Naive thymus-derived CD4-positive, alpha-beta T cell (primary cell): ENCODE data around the gene GTPBP4. TPM values are rescaled to one million over a fixed set of nuclear protein-coding genes. Genes with fewer than 3 reads are reported as not detected.
A peak's percentile ranks its signal among the peaks of the same experiment; 100 is the strongest.

ENCODE experiments used
- ATAC-seq: fragments of 150-1000 bp; cut with Tn5 transposase; 2 replicates; pipeline ENCODE4 v1.10.0; 2021; ENCODE audit warnings: mild to moderate bottlenecking, moderate library complexity
- CTCF ChIA-PET: fragments of 350-600 bp; sonication (Branson Sonifier 250); formaldehyde crosslinking; loops from one replicate; lab custom pipeline; 2021; ENCODE audit warnings: antibody characterized with exemption; lab: Charles Lee
- POLR2A ChIA-PET: fragments of 350-600 bp; sonication (Branson Sonifier 250); formaldehyde crosslinking; loops from one replicate; lab custom pipeline; 2021; ENCODE audit warnings: antibody characterized with exemption, inconsistent platforms; lab: Charles Lee
- DNase-seq, 9 donors: peaks; one replicate each; pipeline versions ENCODE4 v3.0.0 to v3.0.0-alpha.2; 2020 to 2022; ENCODE audit warnings: mixed read lengths in 1 of 9
- H3K27ac ChIP-seq: one replicate; pipeline ENCODE4 v1.7.0; 2013; ENCODE audit warnings: mild to moderate bottlenecking, low read depth, low read length, moderate library complexity
- H3K27me3 ChIP-seq, 2 donors: one replicate each; pipeline ENCODE4 v1.7.0; 2013; ENCODE audit warnings: low read length in 2 of 2, mild to moderate bottlenecking in 2 of 2, moderate library complexity in 2 of 2; ENCODE audit not compliant: control insufficient read depth in 2 of 2, insufficient read depth in 2 of 2
- H3K36me3 ChIP-seq, 3 experiments: 1 replicate in 2 of 3; 2 replicates in 1 of 3; pipeline ENCODE4 v1.7.0; 2013; ENCODE audit warnings: low read length in 3 of 3, mild to moderate bottlenecking in 3 of 3, moderate library complexity in 1 of 3; ENCODE audit not compliant: insufficient read depth in 3 of 3, control insufficient read depth in 2 of 3
- H3K4me1 ChIP-seq, 2 donors: one replicate each; pipeline ENCODE4 v1.7.0; 2013; ENCODE audit warnings: low read length in 2 of 2, mild to moderate bottlenecking in 2 of 2, moderate library complexity in 1 of 2; ENCODE audit not compliant: control insufficient read depth in 2 of 2, insufficient read depth in 2 of 2
- H3K4me3 ChIP-seq: 2 replicates; pipeline ENCODE4 v1.7.0; 2013; ENCODE audit warnings: mild to moderate bottlenecking, low read length
- H3K9me3 ChIP-seq, 3 experiments: 1 replicate in 2 of 3; 2 replicates in 1 of 3; pipeline ENCODE4 v1.7.0; 2013; ENCODE audit warnings: low read length in 3 of 3; ENCODE audit not compliant: control insufficient read depth in 2 of 3
- H3K27ac Mint-ChIP-seq, 9 donors: one replicate each; pipeline ENCODE4 v1.8.0; 2020 to 2022; ENCODE audit warnings: mixed read lengths in 9 of 9, mild to moderate bottlenecking in 8 of 9, moderate library complexity in 5 of 9, inconsistent platforms in 2 of 9
- H3K27me3 Mint-ChIP-seq, 5 donors: one replicate each; pipeline ENCODE4 v1.8.0; 2021 to 2022; ENCODE audit warnings: mixed read lengths in 5 of 5, mild to moderate bottlenecking in 1 of 5
- H3K36me3 Mint-ChIP-seq, 5 donors: one replicate each; pipeline ENCODE4 v1.8.0; 2020 to 2022; ENCODE audit warnings: mixed read lengths in 5 of 5, mild to moderate bottlenecking in 3 of 5, inconsistent platforms in 1 of 5
- H3K4me1 Mint-ChIP-seq, 7 donors: one replicate each; pipeline ENCODE4 v1.8.0; 2020 to 2022; ENCODE audit warnings: mixed read lengths in 7 of 7, mild to moderate bottlenecking in 3 of 7, inconsistent platforms in 1 of 7
- H3K4me3 Mint-ChIP-seq, 10 donors: one replicate each; pipeline ENCODE4 v1.8.0; 2020 to 2022; ENCODE audit warnings: mild to moderate bottlenecking in 10 of 10, mixed read lengths in 10 of 10, moderate library complexity in 6 of 10, inconsistent platforms in 2 of 10
- H3K9me3 Mint-ChIP-seq, 11 donors: one replicate each; pipeline ENCODE4 v1.8.0; 2020 to 2022; ENCODE audit warnings: mixed read lengths in 11 of 11, mild to moderate bottlenecking in 4 of 11, inconsistent platforms in 1 of 11, moderate library complexity in 1 of 11
- intact Hi-C, 2 donors: fragments of 100-400 bp; cut with micrococcal nuclease; formaldehyde crosslinking; loops; one replicate each; pipeline ENCODE4 v1.15.1; 2023
- polyA plus RNA-seq, 2 donors: library from polyadenylated mRNA; unstranded; fragments of 300-500 nt; fragmentation: Illumina TruSeq; gene quantifications; one replicate each; pipeline ENCODE4 v1.2.3, GENCODE V29; 2021
- total RNA-seq, 6 experiments: library from RNA in 5 of 6; stranded (reverse) in 5 of 6; gene quantifications; 1 replicate in 5 of 6; 2 replicates in 1 of 6; pipeline ENCODE4 v1.2.3 and lab custom pipeline; 2021 to 2026

Gene GTPBP4
- total and polyA plus RNA-seq, 7 experiments from 2014 or later: 17.4 to 81.8 (median 42.2) TPM

- ATAC-seq: no peak
- H3K27me3 Mint-ChIP-seq: no peaks in the 10 kb centered on the region
- peaks cover 16 to 61% (median 27%) of the 10 kb centered on the region in 3 experiments for H3K36me3 ChIP-seq
- peaks cover 0 to 2% (median 0%) of the 10 kb centered on the region in 11 donors for H3K9me3 Mint-ChIP-seq
- H3K27ac ChIP-seq: no peak overlapping the region
- no peaks in the 10 kb centered on the region for H3K9me3 ChIP-seq
- CTCF ChIA-PET: no interaction called here
- DNase-seq: peak in 1 of 9 donors; percentile 4
- H3K27ac Mint-ChIP-seq: no peak overlapping the region
- intact Hi-C loops: no loop called here
- peaks cover 20 to 35% (median 31%) of the 10 kb centered on the region in 7 donors for H3K4me1 Mint-ChIP-seq
- no peak overlapping the region for H3K4me3 Mint-ChIP-seq
- no peak overlapping the region for H3K4me3 ChIP-seq
- POLR2A ChIA-PET: interaction anchor here (0.7 to 1.2 kb wide), 2 partner anchors 19 to 56 kb away, joined by 3 to 4 read pairs; partner anchors contain the start of gene IDI1
- H3K36me3 Mint-ChIP-seq: peaks cover 5 to 38% (median 25%) of the 10 kb centered on the region in 5 donors
- H3K4me1 ChIP-seq: peaks cover 11 to 12% of the 10 kb centered on the region in 2 donors
- no peaks in the 10 kb centered on the region for H3K27me3 ChIP-seq
Measured at GRCh38 chr10:992871-993270, 4.6 kb downstream of the GTPBP4 start.

- Mint-ChIP-seq H3K36me3 (peaks cover 8 to 53% (median 40%) of the 10 kb centered on the region in 5 donors), H3K27ac (peak overlapping the region in 3 of 9 donors; percentile 1 to 79 (median 77)), H3K4me3 (peak overlapping the region in 1 of 10 donors; percentile 17), H3K9me3 (peaks cover 0 to 2% (median 0%) of the 10 kb centered on the region in 11 donors), H3K27me3 (no peaks in the 10 kb centered on the region), H3K4me1 (peaks cover 11 to 22% (median 15%) of the 10 kb centered on the region in 7 donors)
- no peaks in the 10 kb centered on the region for H3K9me3 ChIP-seq
- CTCF ChIA-PET: interaction anchor here (0.7 kb wide), 1 partner anchor 12 kb away, joined by 3 read pairs; no protein-coding TSS in a partner anchor
- peaks cover 32 to 74% (median 32%) of the 10 kb centered on the region in 3 experiments for H3K36me3 ChIP-seq
- intact Hi-C loops: no loop called here
- H3K4me1 ChIP-seq: peaks cover under 1 to 2% of the 10 kb centered on the region in 2 donors
- POLR2A ChIA-PET: no interaction called here
- no peak overlapping the region for H3K4me3 ChIP-seq
- H3K27me3 ChIP-seq: no peaks in the 10 kb centered on the region
- DNase-seq: no peak
- no peak for ATAC-seq
- H3K27ac ChIP-seq: no peak overlapping the region
Measured at GRCh38 chr10:994836-995558, 6.8 kb downstream of the GTPBP4 start.

- no peak for ATAC-seq
- intact Hi-C loops: no loop called here
- Mint-ChIP-seq H3K4me3 (no peak overlapping the region), H3K9me3 (peaks cover 0 to 2% (median 0%) of the 10 kb centered on the region in 11 donors), H3K27me3 (no peaks in the 10 kb centered on the region), H3K27ac (peak overlapping the region in 1 of 9 donors; percentile 77), H3K36me3 (peaks cover 8 to 56% (median 42%) of the 10 kb centered on the region in 5 donors), H3K4me1 (peaks cover 6 to 17% (median 9%) of the 10 kb centered on the region in 7 donors)
- Histone ChIP-seq H3K4me1 (no peaks in the 10 kb centered on the region), H3K36me3 (peaks cover 34 to 79% (median 34%) of the 10 kb centered on the region in 3 experiments), H3K9me3 (no peaks in the 10 kb centered on the region), H3K27ac (no peak overlapping the region), H3K27me3 (no peaks in the 10 kb centered on the region), H3K4me3 (no peak overlapping the region)
- no peak for DNase-seq
- POLR2A ChIA-PET: no interaction called here
- CTCF ChIA-PET: no interaction called here
Measured at GRCh38 chr10:995559-995926, 7.3 kb downstream of the GTPBP4 start.

DNA sequence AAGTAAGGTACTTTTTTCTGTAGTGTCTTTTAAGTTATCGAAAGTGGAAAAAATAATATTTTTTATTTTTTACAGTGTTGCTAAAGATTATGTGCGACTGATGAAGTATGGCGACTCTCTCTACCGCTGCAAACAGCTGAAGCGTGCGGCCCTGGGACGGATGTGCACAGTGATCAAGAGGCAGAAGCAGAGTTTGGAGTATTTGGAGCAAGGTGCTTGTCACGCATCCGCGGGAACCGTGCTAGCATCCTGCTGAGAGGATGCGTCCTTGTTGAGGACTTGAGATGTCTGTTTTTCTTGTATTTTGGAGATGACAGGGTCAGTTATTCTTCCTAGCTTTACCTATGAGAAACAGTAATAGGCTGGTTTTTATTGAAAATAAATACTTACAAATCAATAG is 7.8 kb downstream of the GTPBP4 start:
- H3K27ac ChIP-seq: no peak overlapping the region
- peaks cover 39 to 80% (median 39%) of the 10 kb centered on the region in 3 experiments for H3K36me3 ChIP-seq
- ChIA-PET POLR2A (no interaction called here), CTCF (no interaction called here)
- H3K27me3 ChIP-seq: no peaks in the 10 kb centered on the region
- intact Hi-C loops: no loop called here
- H3K4me1 ChIP-seq: no peaks in the 10 kb centered on the region
- H3K4me1 Mint-ChIP-seq: peaks cover 3 to 12% (median 7%) of the 10 kb centered on the region in 7 donors
- H3K36me3 Mint-ChIP-seq: peaks cover 11 to 61% (median 47%) of the 10 kb centered on the region in 5 donors
- no peak overlapping the region for H3K27ac Mint-ChIP-seq
- H3K27me3 Mint-ChIP-seq: no peaks in the 10 kb centered on the region
- ATAC-seq (no peak), DNase-seq (no peak)
- H3K4me3 Mint-ChIP-seq: no peak overlapping the region
- peaks cover 0 to 2% (median 0%) of the 10 kb centered on the region in 11 donors for H3K9me3 Mint-ChIP-seq
- H3K9me3 ChIP-seq: no peaks in the 10 kb centered on the region
- no peak overlapping the region for H3K4me3 ChIP-seq

GRCh38 chr10:997266-998022 is 9.2 kb downstream of the GTPBP4 start:
- peaks cover 49 to 91% (median 54%) of the 10 kb centered on the region in 3 experiments for H3K36me3 ChIP-seq
- intact Hi-C loops: no loop called here
- no peak for ATAC-seq
- Mint-ChIP-seq H3K4me3 (no peak overlapping the region), H3K36me3 (peaks cover 22 to 73% (median 60%) of the 10 kb centered on the region in 5 donors), H3K27me3 (no peaks in the 10 kb centered on the region), H3K4me1 (peaks cover 0 to 13% (median 6%) of the 10 kb centered on the region in 7 donors), H3K9me3 (peaks cover 0 to 15% (median 5%) of the 10 kb centered on the region in 11 donors), H3K27ac (no peak overlapping the region)
- DNase-seq: peak in 1 of 9 donors; percentile 1
- H3K27me3 ChIP-seq: no peaks in the 10 kb centered on the region
- no peaks in the 10 kb centered on the region for H3K4me1 ChIP-seq
- POLR2A ChIA-PET: interaction anchor here (0.6 kb wide), 1 partner anchor 9 kb away, joined by 4 read pairs; the partner anchor contains the start of gene GTPBP4
- H3K9me3 ChIP-seq: peaks cover 0 to 7% (median 2%) of the 10 kb centered on the region in 3 experiments
- H3K4me3 ChIP-seq: no peak overlapping the region
- CTCF ChIA-PET: no interaction called here
- no peak overlapping the region for H3K27ac ChIP-seq

DNA sequence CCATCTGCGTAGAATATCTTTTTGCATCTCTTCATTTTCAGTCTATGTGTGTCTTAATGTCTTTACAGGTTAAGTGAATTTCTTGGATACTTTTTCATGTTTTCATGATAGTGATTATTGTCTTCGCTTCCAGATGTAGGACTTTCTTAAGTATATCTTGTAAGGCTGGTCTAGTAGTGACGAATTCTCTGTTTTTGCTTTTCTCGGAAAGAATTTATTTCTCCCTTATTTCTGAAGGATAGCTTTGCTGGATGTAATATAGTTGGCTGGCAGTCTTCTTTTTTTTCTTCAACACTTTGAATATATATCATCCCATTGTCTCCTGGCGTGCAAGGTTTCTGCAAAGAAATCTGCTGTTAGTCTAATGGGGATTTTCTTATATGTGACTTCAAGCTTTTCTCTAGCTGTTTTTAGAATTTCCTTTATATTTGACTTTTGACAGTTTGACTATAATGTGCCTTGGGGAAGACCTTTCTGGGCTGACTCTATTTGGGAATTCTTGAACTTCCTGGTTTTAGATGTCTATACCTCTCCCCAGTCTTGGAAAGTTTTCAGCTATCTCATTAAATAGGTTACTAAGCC is 14.3 kb downstream of the GTPBP4 start:
- H3K27ac ChIP-seq: no peak overlapping the region
- no peaks in the 10 kb centered on the region for H3K4me1 ChIP-seq
- no peaks in the 10 kb centered on the region for H3K27me3 ChIP-seq
- no peak overlapping the region for H3K27ac Mint-ChIP-seq
- ChIA-PET POLR2A (no interaction called here), CTCF (no interaction called here)
- H3K4me3 ChIP-seq: no peak overlapping the region
- intact Hi-C loops: no loop called here
- no peaks in the 10 kb centered on the region for H3K27me3 Mint-ChIP-seq
- H3K36me3 Mint-ChIP-seq: peaks cover 33 to 75% (median 60%) of the 10 kb centered on the region in 5 donors
- ATAC-seq (no peak), DNase-seq (no peak)
- H3K36me3 ChIP-seq: peaks cover 57 to 99% (median 58%) of the 10 kb centered on the region in 3 experiments
- peaks cover 0 to 25% (median 11%) of the 10 kb centered on the region in 11 donors for H3K9me3 Mint-ChIP-seq
- H3K4me3 Mint-ChIP-seq: no peak overlapping the region
- peaks cover 0 to 12% (median 3%) of the 10 kb centered on the region in 3 experiments for H3K9me3 ChIP-seq
- peaks cover under 1 to 17% (median 5%) of the 10 kb centered on the region in 7 donors for H3K4me1 Mint-ChIP-seq
